Smooth muscle cell (in vitro differentiated cells): ENCODE results near the gene CABP2. TPM values are rescaled to one million over a fixed set of nuclear protein-coding genes. Genes with fewer than 3 reads are reported as not detected.
"Not testable (repeated sequence)": the region's sequence is repeated elsewhere in the genome, so short reads cannot be mapped to it uniquely, and the experiment has no call there.

Source experiments
- DNase-seq: peaks from one replicate; lab custom pipeline; 2025; ENCODE audit not compliant: unreplicated experiment; lab: John Stamatoyannopoulos, UW
- H2AFZ ChIP-seq: fragments of 200-600 bp; sonication (generic); 2 replicates; pipeline ENCODE4 v1.6.0; 2016; ENCODE audit warnings: antibody characterized with exemption, low read depth, mild to moderate bottlenecking
- H3F3A ChIP-seq: fragments of 200-600 bp; sonication (generic); 2 replicates; pipeline ENCODE4 v1.6.0; 2017; ENCODE audit warnings: antibody characterized with exemption, low read depth
- H3K27ac ChIP-seq: fragments of 200-600 bp; sonication (generic); 2 replicates; pipeline ENCODE4 v1.5.1; 2016; ENCODE audit warnings: low read depth, mild to moderate bottlenecking
- H3K27me3 ChIP-seq: fragments of 200-600 bp; sonication (generic); 2 replicates; pipeline ENCODE4 v1.6.1; 2016; ENCODE audit warnings: low read depth, mild to moderate bottlenecking
- H3K36me3 ChIP-seq: fragments of 200-600 bp; sonication (generic); 2 replicates; pipeline ENCODE4 v1.5.1; 2016; ENCODE audit warnings: low read depth
- H3K4me1 ChIP-seq: fragments of 200-600 bp; sonication (generic); 2 replicates; pipeline ENCODE4 v1.5.1; 2016; ENCODE audit warnings: low read depth
- H3K4me2 ChIP-seq: fragments of 200-600 bp; sonication (generic); 2 replicates; pipeline ENCODE4 v1.6.0; 2016; ENCODE audit warnings: mild to moderate bottlenecking
- H3K4me3 ChIP-seq: fragments of 200-600 bp; sonication (generic); 2 replicates; pipeline ENCODE4 v1.5.1; 2016; ENCODE audit warnings: mild to moderate bottlenecking
- H3K79me2 ChIP-seq: fragments of 200-600 bp; sonication (generic); 2 replicates; pipeline ENCODE4 v1.6.0; 2016; ENCODE audit warnings: low read depth, mild to moderate bottlenecking
- H3K9ac ChIP-seq: fragments of 200-600 bp; sonication (generic); 2 replicates; pipeline ENCODE4 v1.6.0; 2016; ENCODE audit warnings: low read depth
- H3K9me3 ChIP-seq: fragments of 200-600 bp; sonication (generic); replicated peaks from 2 replicates; pipeline ENCODE4 v1.5.1; 2016; ENCODE audit warnings: low read depth
- H4K20me1 ChIP-seq: fragments of 200-600 bp; sonication (generic); 2 replicates; pipeline ENCODE4 v1.6.0; 2016; ENCODE audit warnings: low read depth
- WGBS: methylation state at CpG from one replicate; pipeline ENCODE4 v1.1.7; 2016; ENCODE audit warnings: low lambda C conversion rate; 5-methylcytosine and 5-hydroxymethylcytosine counted together
- polyA plus RNA-seq: library from polyadenylated mRNA; unstranded; fragments of >200 nt; fragmentation: Nextera tagmentation; extraction: Ambion mirVana; gene quantifications from 2 replicates; pipeline ENCODE4 v1.2.1, GENCODE V29; 2016
- total RNA-seq: library from RNA; depleted of rRNA; stranded (reverse); fragments of >200 nt; gene quantifications from 2 replicates; pipeline ENCODE4 v1.2.3, GENCODE V29; 2014
- TF ChIP-seq, protein P1 (sequence below): fragments of 200-600 bp; sonication (generic); IDR thresholded peaks from 2 replicates; pipeline ENCODE4 v1.5.1; 2017; ENCODE audit warnings: borderline replicate concordance, mild to moderate bottlenecking, antibody characterized with exemption; ENCODE audit not compliant: insufficient read depth, poor library complexity, severe bottlenecking

Gene CABP2
- total and polyA plus RNA-seq, 2 experiments from 2014 or later: not detected

DNA sequence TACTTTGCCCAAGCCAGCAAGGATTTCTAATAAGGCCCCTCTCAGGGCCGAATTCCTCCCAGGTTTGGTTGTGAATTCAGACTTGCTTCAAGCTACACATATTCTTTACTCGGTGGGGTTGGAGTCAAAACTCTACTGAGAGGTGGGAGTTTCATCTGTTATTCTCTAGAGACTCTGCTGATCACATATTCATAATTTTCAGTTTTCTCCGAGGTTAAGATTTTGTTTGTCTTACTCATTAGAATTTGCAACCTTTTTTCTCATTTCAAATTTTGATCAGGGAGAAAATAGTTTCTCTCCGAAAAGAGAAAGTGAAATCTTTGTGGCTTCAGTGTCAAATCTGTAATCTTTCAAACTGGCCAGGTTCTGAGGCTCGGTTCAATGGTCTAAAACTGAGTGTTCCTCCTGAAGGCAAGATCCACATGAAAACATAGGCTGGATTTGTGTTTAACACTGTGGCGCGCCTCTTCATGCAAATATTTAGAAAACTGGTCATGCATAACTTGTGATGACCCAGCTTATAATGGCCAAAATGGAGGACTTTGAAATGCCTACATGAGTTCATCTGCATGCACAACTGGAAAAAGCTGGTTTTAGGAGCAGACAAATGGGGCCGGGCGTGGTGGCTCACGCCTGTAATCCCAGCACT, 38.8 kb upstream of the CABP2 start:
- peak overlapping the region; percentile 34 for H2AFZ ChIP-seq
- DNase-seq: no peak
- H3K4me1 ChIP-seq: peaks cover 12% of the 10 kb centered on the region
- no peaks in the 10 kb centered on the region for H3K79me2 ChIP-seq
- H3K9ac ChIP-seq: peak overlapping the region; percentile 95
- no peaks in the 10 kb centered on the region for H3K9me3 ChIP-seq
- 82% methylated on average over 10 of the region's 10 CpGs for WGBS
- H3K27ac ChIP-seq: peak overlapping the region; percentile 98
- H3K27me3 ChIP-seq: no peaks in the 10 kb centered on the region
- no peak overlapping the region for H3K4me3 ChIP-seq
- peaks cover 7% of the 10 kb centered on the region for H3F3A ChIP-seq
- no peak overlapping the region for H3K4me2 ChIP-seq
- TF ChIP-seq, protein P1, sequence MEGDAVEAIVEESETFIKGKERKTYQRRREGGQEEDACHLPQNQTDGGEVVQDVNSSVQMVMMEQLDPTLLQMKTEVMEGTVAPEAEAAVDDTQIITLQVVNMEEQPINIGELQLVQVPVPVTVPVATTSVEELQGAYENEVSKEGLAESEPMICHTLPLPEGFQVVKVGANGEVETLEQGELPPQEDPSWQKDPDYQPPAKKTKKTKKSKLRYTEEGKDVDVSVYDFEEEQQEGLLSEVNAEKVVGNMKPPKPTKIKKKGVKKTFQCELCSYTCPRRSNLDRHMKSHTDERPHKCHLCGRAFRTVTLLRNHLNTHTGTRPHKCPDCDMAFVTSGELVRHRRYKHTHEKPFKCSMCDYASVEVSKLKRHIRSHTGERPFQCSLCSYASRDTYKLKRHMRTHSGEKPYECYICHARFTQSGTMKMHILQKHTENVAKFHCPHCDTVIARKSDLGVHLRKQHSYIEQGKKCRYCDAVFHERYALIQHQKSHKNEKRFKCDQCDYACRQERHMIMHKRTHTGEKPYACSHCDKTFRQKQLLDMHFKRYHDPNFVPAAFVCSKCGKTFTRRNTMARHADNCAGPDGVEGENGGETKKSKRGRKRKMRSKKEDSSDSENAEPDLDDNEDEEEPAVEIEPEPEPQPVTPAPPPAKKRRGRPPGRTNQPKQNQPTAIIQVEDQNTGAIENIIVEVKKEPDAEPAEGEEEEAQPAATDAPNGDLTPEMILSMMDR: no peak
- no peaks in the 10 kb centered on the region for H4K20me1 ChIP-seq
- H3K36me3 ChIP-seq: no peaks in the 10 kb centered on the region

DNA sequence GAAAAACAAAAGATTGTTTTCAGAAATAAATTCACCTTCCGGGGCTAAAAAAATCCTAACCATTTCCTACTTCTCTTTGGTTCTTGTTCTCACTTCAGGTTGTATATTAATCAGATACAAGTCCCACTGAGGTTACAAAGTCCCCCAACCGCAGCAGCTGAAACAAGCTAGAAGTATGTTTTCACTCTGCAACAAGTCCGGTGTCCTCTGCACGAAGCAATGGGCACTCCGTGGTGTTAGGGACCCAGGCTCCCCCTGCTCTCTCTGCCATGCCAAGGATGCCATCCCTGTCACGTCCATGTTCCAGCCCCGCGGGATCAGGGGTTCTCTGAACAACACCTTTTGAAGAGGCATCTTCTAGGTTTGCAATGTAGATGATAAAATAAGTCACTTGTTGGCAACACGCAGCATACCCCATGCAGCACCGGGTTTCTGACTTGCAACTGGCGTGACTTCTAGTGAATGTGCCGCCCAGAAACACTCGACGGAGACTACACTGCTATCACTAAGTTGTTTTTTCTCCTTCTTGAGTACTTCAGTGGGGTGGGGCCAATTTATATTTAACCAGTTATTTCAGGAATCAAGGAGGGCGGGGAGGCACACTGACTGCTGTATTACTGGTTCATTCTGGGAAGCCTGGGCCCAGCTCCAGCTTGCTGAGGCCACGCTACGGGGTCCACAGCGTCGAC, 35.0 kb upstream of the CABP2 start:
- H2AFZ ChIP-seq: no peak overlapping the region

DNA sequence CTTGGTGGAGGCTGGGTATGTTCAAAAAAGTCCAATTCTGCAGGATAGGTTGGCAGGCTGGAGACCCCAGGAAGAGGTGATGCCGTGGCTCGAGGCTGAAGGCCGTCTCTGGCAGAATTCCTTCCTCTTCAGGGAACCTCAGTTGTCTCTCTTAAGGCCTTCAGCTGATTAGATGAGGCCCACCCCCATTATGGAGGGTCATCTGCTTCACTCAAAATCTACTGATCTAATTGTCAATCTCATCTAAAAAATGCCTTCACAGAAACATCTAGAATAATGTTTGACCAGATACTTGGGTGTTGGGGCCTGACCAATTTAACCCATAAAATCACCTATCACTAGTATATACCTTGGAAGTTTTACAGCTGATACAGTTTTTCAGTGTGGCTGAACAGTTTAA, 33.0 kb upstream of the CABP2 start:
- H3K9ac ChIP-seq: no peak overlapping the region
- no peaks in the 10 kb centered on the region for H3F3A ChIP-seq
- no peak overlapping the region for H2AFZ ChIP-seq
- DNase-seq: no peak
- H3K4me1 ChIP-seq: no peaks in the 10 kb centered on the region
- H3K27ac ChIP-seq: no peak overlapping the region
- no peak overlapping the region for H3K4me2 ChIP-seq
- no peaks in the 10 kb centered on the region for H3K27me3 ChIP-seq
- H3K36me3 ChIP-seq: no peaks in the 10 kb centered on the region
- H3K9me3 ChIP-seq: no peaks in the 10 kb centered on the region
- H3K79me2 ChIP-seq: no peaks in the 10 kb centered on the region
- WGBS: 88% methylated on average over 3 of the region's 3 CpGs
- no peaks in the 10 kb centered on the region for H4K20me1 ChIP-seq
- H3K4me3 ChIP-seq: no peak overlapping the region
- TF ChIP-seq, protein P1: no peak

More for the DNA sequence above, 35.0 kb upstream of the CABP2 start:
- Histone ChIP-seq H3K4me2 (no peak overlapping the region), H3K27ac (no peak overlapping the region), H3K9me3 (no peaks in the 10 kb centered on the region), H3K4me3 (no peak overlapping the region), H3F3A (peaks cover 5% of the 10 kb centered on the region), H3K27me3 (no peaks in the 10 kb centered on the region), H4K20me1 (no peaks in the 10 kb centered on the region), H3K4me1 (peaks cover 6% of the 10 kb centered on the region), H3K9ac (no peak overlapping the region), H3K79me2 (no peaks in the 10 kb centered on the region), H3K36me3 (no peaks in the 10 kb centered on the region)
- no peak for DNase-seq
- 93% methylated on average over 19 of the region's 19 CpGs for WGBS
- TF ChIP-seq, protein P1: no peak

DNA sequence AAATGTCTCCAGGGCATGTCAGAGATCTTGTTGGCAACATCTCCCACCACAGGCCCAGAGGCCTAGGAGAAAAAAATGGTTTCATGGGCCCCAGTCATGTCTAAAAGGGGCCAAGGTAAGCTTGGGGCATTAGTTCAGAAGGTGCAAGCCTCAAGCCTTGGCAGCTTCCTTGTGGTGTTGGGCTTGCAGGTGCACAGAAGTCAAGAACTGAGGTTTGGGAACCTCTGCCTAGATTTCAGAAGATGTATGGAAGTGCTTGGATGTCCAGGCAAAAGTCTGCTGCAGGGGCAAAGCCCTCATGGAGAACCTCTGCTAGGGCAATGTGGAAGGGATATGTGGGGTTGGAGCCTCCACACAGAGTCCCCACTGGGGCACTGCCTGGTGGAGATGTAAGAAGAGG, 28.5 kb upstream of the CABP2 start:
- not testable (repeated sequence) for H3K27me3 ChIP-seq, H4K20me1 ChIP-seq, DNase-seq, H3K79me2 ChIP-seq, H3K9me3 ChIP-seq, H3F3A ChIP-seq, H3K36me3 ChIP-seq, H3K27ac ChIP-seq, H3K4me2 ChIP-seq, H3K4me3 ChIP-seq, H3K4me1 ChIP-seq, H2AFZ ChIP-seq, H3K9ac ChIP-seq
